Prostate gland (tissue), 2 donors: ENCODE data around the gene GPR180. TPM values are rescaled to one million over a fixed set of nuclear protein-coding genes. Genes with fewer than 3 reads are reported as not detected.

Source experiments
- DNase-seq: peaks from one replicate; pipeline ENCODE4 v3.0.0-alpha.2; 2019; ENCODE audit warnings: low spot score
- H3K27ac ChIP-seq, 2 donors: fragments of 200-600 bp; sonication (generic); 2 replicates each; pipeline ENCODE4 v1.5.1; 2017 to 2019
- H3K27me3 ChIP-seq: fragments of 200-600 bp; sonication (generic); replicated peaks from 2 replicates; pipeline ENCODE4 v1.5.1; 2019; ENCODE audit not compliant: insufficient read depth
- H3K36me3 ChIP-seq, 2 donors: fragments of 200-600 bp; sonication (generic); 1 replicate in 1 of 2; 2 replicates in 1 of 2; pipeline versions ENCODE4 v1.5.1 to v1.8.1; 2017 to 2019
- H3K4me1 ChIP-seq: fragments of 200-600 bp; sonication (generic); replicated peaks from 2 replicates; pipeline ENCODE4 v1.5.1; 2019
- H3K4me3 ChIP-seq, 2 donors: fragments of 200-600 bp; sonication (generic); 2 replicates each; pipeline ENCODE4 v1.5.1; 2017 to 2019
- H3K9me3 ChIP-seq: fragments of 200-600 bp; sonication (generic); 2 replicates; pipeline ENCODE4 v1.5.1; 2017
- CTCF ChIP-seq, 4 experiments: fragments of 200-600 bp in 2 of 4; fragments of 450-650 bp in 2 of 4; sonication (generic) in 2 of 4; IDR thresholded peaks; 1 replicate in 3 of 4; 2 replicates in 1 of 4; pipeline ENCODE4 v1.5.1; 2016 to 2019; ENCODE audit warnings: antibody characterized with exemption in 4 of 4, mild to moderate bottlenecking in 2 of 4, moderate library complexity in 2 of 4
- POLR2A ChIP-seq: fragments of 450-650 bp; IDR thresholded peaks from one replicate; pipeline ENCODE4 v1.6.1; 2016; ENCODE audit warnings: antibody characterized with exemption, mild to moderate bottlenecking
- POLR2AphosphoS5 ChIP-seq: sonication (generic); formaldehyde crosslinking; IDR thresholded peaks from one replicate; pipeline ENCODE4 v1.6.1; 2017; ENCODE audit warnings: antibody characterized with exemption
- WGBS: methylation state at CpG from one replicate; pipeline ENCODE4 v1.1.5; 2018; 5-methylcytosine and 5-hydroxymethylcytosine counted together
- intact Hi-C: fragments of 100-400 bp; cut with DNase I; formaldehyde crosslinking; loops from one replicate; pipeline ENCODE4 v1.14.2; 2022
- total RNA-seq, 2 donors: library from RNA; depleted of rRNA; stranded (reverse); fragments of >200 nt; gene quantifications; one replicate each; pipeline ENCODE4 v1.1.0, GENCODE V29; 2016

The GPR180 gene
- total RNA-seq, 2 donors from 2014 or later: 2.7 to 5.4 TPM

- 95% methylated on average over 3 of the region's 3 CpGs for WGBS
- Histone ChIP-seq H3K4me1 (no peaks in the 10 kb centered on the region), H3K4me3 (no peak overlapping the region), H3K9me3 (no peaks in the 10 kb centered on the region), H3K27me3 (no peaks in the 10 kb centered on the region), H3K36me3 (no peaks in the 10 kb centered on the region), H3K27ac (no peak overlapping the region)
- intact Hi-C loops: no loop called here
- no peak for DNase-seq
- TF ChIP-seq CTCF (IDR thresholded peaks at IDR 0.05) (no peak), POLR2A (no peak), POLR2AphosphoS5 (no peak)
Observed at GRCh38 chr13:94561126-94561525, 40.5 kb upstream of the GPR180 start.

- Histone ChIP-seq H3K27me3 (no peaks in the 10 kb centered on the region), H3K36me3 (no peaks in the 10 kb centered on the region), H3K27ac (no peak overlapping the region), H3K9me3 (no peaks in the 10 kb centered on the region), H3K4me1 (no peaks in the 10 kb centered on the region), H3K4me3 (no peak overlapping the region)
- TF ChIP-seq POLR2A: no peak
- TF ChIP-seq POLR2AphosphoS5: no peak
- TF ChIP-seq CTCF (IDR thresholded peaks at IDR 0.05): no peak
- intact Hi-C loops: no loop called here
- DNase-seq: no peak
- 91% methylated on average over 3 of the region's 3 CpGs for WGBS
Observed at GRCh38 chr13:94567581-94567980, 34.1 kb upstream of the GPR180 start.

- intact Hi-C loops: no loop called here
- Histone ChIP-seq H3K4me1 (no peaks in the 10 kb centered on the region), H3K4me3 (no peak overlapping the region), H3K36me3 (no peaks in the 10 kb centered on the region), H3K27ac (no peak overlapping the region), H3K27me3 (no peaks in the 10 kb centered on the region), H3K9me3 (no peaks in the 10 kb centered on the region)
- 95% methylated on average over 1 of the region's 1 CpG for WGBS
- TF ChIP-seq CTCF (IDR thresholded peaks at IDR 0.05) (no peak), POLR2AphosphoS5 (no peak), POLR2A (no peak)
- DNase-seq: no peak
Observed at GRCh38 chr13:94568443-94568842, 33.2 kb upstream of the GPR180 start.

- no peaks in the 10 kb centered on the region for H3K36me3 ChIP-seq
- no peak for TF ChIP-seq POLR2A
- no peak for TF ChIP-seq POLR2AphosphoS5
- TF ChIP-seq CTCF (IDR thresholded peaks at IDR 0.05): no peak
- intact Hi-C loops: no loop called here
- 86% methylated on average over 3 of the region's 3 CpGs for WGBS
- no peak overlapping the region for H3K4me3 ChIP-seq
- no peaks in the 10 kb centered on the region for H3K27me3 ChIP-seq
- H3K27ac ChIP-seq: no peak overlapping the region
- DNase-seq: no peak
- H3K9me3 ChIP-seq: no peaks in the 10 kb centered on the region
- no peaks in the 10 kb centered on the region for H3K4me1 ChIP-seq
Observed at GRCh38 chr13:94569615-94570014, 32.0 kb upstream of the GPR180 start.

- intact Hi-C loops: no loop called here
- Histone ChIP-seq H3K27me3 (no peaks in the 10 kb centered on the region), H3K4me1 (no peaks in the 10 kb centered on the region), H3K36me3 (peaks cover 3 to 4% of the 10 kb centered on the region in 2 donors), H3K27ac (no peak overlapping the region), H3K9me3 (no peaks in the 10 kb centered on the region), H3K4me3 (no peak overlapping the region)
- no peak for TF ChIP-seq POLR2A
- no peak for TF ChIP-seq CTCF (IDR thresholded peaks at IDR 0.05)
- no peak for TF ChIP-seq POLR2AphosphoS5
- no peak for DNase-seq
- WGBS: 57% methylated on average over 1 of the region's 1 CpG
Observed at GRCh38 chr13:94579063-94579462, 22.6 kb upstream of the GPR180 start.
